ENCODE measurements around the gene XRCC6. TPM values are rescaled to one million over a fixed set of nuclear protein-coding genes. Genes with fewer than 3 reads are reported as not detected.
"Not testable (repeated sequence)": the region's sequence is repeated elsewhere in the genome, so short reads cannot be mapped to it uniquely, and the experiment has no call there.

Gene XRCC6
- polyA plus RNA-seq, 3 donors: 58.6 to 286 (median 267) TPM

DNA sequence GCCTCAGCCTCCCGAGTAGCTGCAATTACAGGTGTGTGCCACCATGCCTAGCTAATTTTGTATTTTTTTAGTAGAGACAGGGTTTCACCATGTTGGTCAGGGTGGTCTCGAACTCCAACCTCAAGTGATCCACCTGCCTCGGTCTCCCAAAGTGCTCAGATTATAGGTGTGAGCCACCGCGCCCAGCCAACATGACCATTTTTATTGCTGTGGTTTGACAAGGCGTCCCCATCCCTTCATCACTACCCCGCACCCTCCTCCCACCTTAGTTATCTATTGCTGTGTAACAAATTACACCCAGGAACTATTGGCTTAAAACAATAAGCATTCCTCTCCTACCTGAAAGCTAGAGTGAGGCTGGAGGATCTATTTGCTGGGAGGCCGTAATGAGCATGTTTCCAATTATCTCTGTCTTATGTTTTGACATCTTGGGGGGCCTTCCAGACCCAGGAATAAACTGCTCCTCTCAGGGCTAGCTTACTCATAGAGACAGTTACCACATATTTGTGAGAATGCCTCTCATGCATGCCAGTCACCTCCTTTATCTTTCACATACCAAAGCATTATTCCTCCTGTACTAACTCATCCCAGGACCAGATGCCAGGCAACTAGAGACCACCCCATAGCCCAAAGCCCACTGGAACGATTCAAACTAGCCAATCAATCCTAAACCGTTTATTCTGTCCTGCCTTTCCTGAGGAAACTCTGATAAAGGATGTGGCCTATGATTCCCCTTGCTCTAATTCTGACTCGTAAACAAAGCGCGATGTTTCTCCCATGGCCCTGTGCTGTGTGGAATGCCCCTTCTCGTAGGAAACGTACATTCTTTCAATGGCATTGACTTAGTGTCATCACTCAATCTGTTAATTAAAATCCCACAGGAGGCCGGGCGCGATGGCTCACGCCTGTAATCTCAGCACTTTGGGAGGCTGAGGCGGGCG, 48.1 kb downstream of the XRCC6 start:
- intact Hi-C loops (cut with micrococcal nuclease): loop anchor here (5.0 kb wide), 1 partner anchor 273 kb away; no protein-coding TSS in a partner anchor
- H3K27ac ChIP-seq (ENCODE audit: low read depth in 1 of 2, low read length in 2 of 2): no peak overlapping the region
- peaks cover 22 to 32% of the 10 kb centered on the region in 2 donors for H3K36me3 ChIP-seq (replicated peaks in 1 of 2; ENCODE audit: control insufficient read depth in 1 of 2, insufficient read depth in 2 of 2, low read length in 2 of 2)
- H3K27me3 ChIP-seq (ENCODE audit: control insufficient read depth in 2 of 2, insufficient read depth in 2 of 2, low read length in 2 of 2): no peaks in the 10 kb centered on the region
- no peak overlapping the region for H3K4me2 ChIP-seq (replicated peaks; ENCODE audit: extremely low read depth, low read length, poor library complexity, severe bottlenecking)
- peaks cover 7 to 10% of the 10 kb centered on the region in 2 donors for H3K4me1 ChIP-seq (ENCODE audit: control insufficient read depth in 1 of 2, insufficient read depth in 2 of 2, low read length in 2 of 2)
- Mint-ChIP-seq H3K4me3 (no peak overlapping the region), H3K4me1 (peaks cover 9% of the 10 kb centered on the region), H3K27ac (peak overlapping the region in 1 of 7 donors; percentile 30), H3K9me3 (peaks cover 0 to 3% (median 0%) of the 10 kb centered on the region in 7 donors), H3K27me3 (ENCODE audit: low read depth in 3 of 3) (no peaks in the 10 kb centered on the region), H3K36me3 (peaks cover 19 to 43% of the 10 kb centered on the region in 2 donors)
- WGBS (ENCODE audit: insufficient coverage): over 99% methylated on average over 15 of the region's 21 CpGs
- H3K79me2 ChIP-seq (ENCODE audit: insufficient read depth, low read length): no peaks in the 10 kb centered on the region
- TF ChIP-seq, protein P1, sequence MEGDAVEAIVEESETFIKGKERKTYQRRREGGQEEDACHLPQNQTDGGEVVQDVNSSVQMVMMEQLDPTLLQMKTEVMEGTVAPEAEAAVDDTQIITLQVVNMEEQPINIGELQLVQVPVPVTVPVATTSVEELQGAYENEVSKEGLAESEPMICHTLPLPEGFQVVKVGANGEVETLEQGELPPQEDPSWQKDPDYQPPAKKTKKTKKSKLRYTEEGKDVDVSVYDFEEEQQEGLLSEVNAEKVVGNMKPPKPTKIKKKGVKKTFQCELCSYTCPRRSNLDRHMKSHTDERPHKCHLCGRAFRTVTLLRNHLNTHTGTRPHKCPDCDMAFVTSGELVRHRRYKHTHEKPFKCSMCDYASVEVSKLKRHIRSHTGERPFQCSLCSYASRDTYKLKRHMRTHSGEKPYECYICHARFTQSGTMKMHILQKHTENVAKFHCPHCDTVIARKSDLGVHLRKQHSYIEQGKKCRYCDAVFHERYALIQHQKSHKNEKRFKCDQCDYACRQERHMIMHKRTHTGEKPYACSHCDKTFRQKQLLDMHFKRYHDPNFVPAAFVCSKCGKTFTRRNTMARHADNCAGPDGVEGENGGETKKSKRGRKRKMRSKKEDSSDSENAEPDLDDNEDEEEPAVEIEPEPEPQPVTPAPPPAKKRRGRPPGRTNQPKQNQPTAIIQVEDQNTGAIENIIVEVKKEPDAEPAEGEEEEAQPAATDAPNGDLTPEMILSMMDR (IDR thresholded peaks at IDR 0.05): no peak
- H3K9me3 ChIP-seq (replicated peaks in 1 of 2; ENCODE audit: control insufficient read depth in 1 of 2, insufficient read depth in 1 of 2, low read length in 2 of 2): no peaks in the 10 kb centered on the region
- H3K9ac ChIP-seq (ENCODE audit: insufficient read depth, low read length, poor library complexity, severe bottlenecking): no peak overlapping the region
- no peak overlapping the region for H3K4me3 ChIP-seq (replicated peaks in 1 of 3; ENCODE audit: low read depth in 2 of 3, low read length in 3 of 3)
- H2AFZ ChIP-seq (ENCODE audit: insufficient read depth, low read depth, low read length, poor library complexity, severe bottlenecking): no peak overlapping the region
- DNase-seq: no peak
- H4K20me1 ChIP-seq (ENCODE audit: insufficient read depth, low read length): no peaks in the 10 kb centered on the region

DNA sequence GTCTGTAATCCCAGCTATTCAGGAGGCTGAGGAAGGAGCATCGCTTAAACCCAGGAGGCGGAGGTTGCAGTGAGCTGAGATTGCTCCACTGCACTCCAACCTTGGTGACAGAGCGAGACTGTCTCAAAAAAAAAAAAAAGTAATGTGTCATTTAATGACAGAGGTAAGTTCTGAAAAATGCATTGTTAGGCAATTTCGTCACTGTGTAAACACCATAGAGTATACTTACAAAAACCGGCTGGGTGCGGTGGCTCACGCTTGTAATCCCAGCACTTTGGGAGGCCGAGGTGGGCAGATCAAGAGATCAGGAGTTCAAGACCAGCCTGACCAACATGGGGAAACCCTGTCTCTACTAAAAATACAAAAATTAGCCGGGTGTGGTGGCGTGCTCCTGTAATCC, 51.0 kb downstream of the XRCC6 start:
- H3K79me2 ChIP-seq (ENCODE audit: insufficient read depth, low read length); H3K9ac ChIP-seq (ENCODE audit: insufficient read depth, low read length, poor library complexity, severe bottlenecking); H3K27ac ChIP-seq (ENCODE audit: low read depth in 1 of 2, low read length in 2 of 2); H3K9me3 Mint-ChIP-seq; H3K4me3 Mint-ChIP-seq; H3K4me2 ChIP-seq (replicated peaks; ENCODE audit: extremely low read depth, low read length, poor library complexity, severe bottlenecking); DNase-seq; H3K9me3 ChIP-seq (replicated peaks in 1 of 2; ENCODE audit: control insufficient read depth in 1 of 2, insufficient read depth in 1 of 2, low read length in 2 of 2); H3K4me3 ChIP-seq (replicated peaks in 1 of 3; ENCODE audit: low read depth in 2 of 3, low read length in 3 of 3); intact Hi-C loops (cut with micrococcal nuclease); H3K4me1 ChIP-seq (ENCODE audit: control insufficient read depth in 1 of 2, insufficient read depth in 2 of 2, low read length in 2 of 2); H3K27me3 ChIP-seq (ENCODE audit: control insufficient read depth in 2 of 2, insufficient read depth in 2 of 2, low read length in 2 of 2); H3K27me3 Mint-ChIP-seq (ENCODE audit: low read depth in 3 of 3); H2AFZ ChIP-seq (ENCODE audit: insufficient read depth, low read depth, low read length, poor library complexity, severe bottlenecking); H4K20me1 ChIP-seq (ENCODE audit: insufficient read depth, low read length); H3K4me1 Mint-ChIP-seq: not testable (repeated sequence)
- Mint-ChIP-seq H3K36me3 (peaks cover 31 to 56% of the 10 kb centered on the region in 2 donors), H3K27ac (peak overlapping the region in 1 of 7 donors; percentile 13)
- 100% methylated on average over 1 of the region's 10 CpGs for WGBS (ENCODE audit: insufficient coverage)
- peaks cover 23 to 42% of the 10 kb centered on the region in 2 donors for H3K36me3 ChIP-seq (replicated peaks in 1 of 2; ENCODE audit: control insufficient read depth in 1 of 2, insufficient read depth in 2 of 2, low read length in 2 of 2)
